GM12875 (cell line): ENCODE measurements around the gene NRF1.

Experiments
- H3K4me3 ChIP-seq: one replicate; pipeline ENCODE4 v1.5.1; 2011; ENCODE audit warnings: low read depth, low read length, control low read depth
- TF ChIP-seq, protein P1 (sequence below): IDR thresholded peaks from 2 replicates; pipeline ENCODE4 v1.5.1; 2011; ENCODE audit warnings: low read depth, mild to moderate bottlenecking, control low read depth, inconsistent platforms, low read length, moderate library complexity, borderline replicate concordance; ENCODE audit not compliant: insufficient read depth

The NRF1 gene

DNA sequence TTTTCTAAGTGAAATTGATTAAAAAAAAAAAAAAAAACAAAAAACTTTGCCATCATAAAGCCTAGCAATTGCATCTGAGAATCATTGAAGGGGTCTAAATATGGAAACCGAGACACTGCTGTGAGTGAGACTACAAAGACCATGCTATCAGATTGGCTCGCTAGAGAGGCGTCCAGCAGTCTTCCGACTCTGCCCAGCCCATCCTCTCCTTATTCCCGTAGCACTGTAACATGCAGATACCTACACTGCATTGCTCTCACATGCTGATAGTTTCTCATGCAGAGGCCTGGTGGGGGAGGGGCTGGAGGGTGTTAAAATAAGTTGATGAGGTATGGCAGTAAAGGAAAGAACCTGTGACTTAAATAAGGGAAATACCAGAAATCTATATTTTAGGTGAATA is 130.7 kb downstream of the NRF1 start:
- H3K4me3 ChIP-seq, result no peak overlapping the region

DNA sequence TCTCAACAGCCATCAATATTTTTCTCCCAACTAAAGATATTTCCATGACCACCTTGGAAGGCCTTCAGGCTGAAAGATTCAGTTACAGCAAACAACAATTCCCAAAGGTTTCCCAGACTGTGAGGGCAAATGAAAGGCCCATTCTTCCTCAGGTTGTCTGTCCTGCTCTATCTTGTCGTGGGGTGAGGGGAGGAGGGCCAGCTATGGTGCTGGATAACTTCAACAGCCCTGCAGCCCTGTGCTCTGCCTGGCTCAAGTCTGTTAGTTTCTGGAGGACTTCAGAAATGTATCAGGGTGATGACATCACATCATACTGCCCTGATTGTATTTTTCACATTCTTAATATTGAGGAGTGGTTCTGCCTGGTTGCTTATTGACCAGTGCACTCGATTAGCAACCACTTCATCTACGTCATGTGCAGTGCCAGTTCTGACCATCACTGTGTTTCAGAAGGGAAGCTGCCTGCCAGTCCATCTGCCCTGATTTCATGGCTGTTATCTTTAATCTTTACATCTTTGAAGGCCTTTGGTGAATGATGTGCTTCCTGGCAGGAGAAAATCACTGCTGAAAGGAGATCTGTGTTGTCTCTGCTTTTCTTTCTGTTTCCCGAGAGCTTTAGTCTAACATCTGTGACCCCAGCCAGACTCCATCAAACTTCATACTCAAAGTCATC is 135.5 kb downstream of the NRF1 start:
- TF ChIP-seq, protein P1, sequence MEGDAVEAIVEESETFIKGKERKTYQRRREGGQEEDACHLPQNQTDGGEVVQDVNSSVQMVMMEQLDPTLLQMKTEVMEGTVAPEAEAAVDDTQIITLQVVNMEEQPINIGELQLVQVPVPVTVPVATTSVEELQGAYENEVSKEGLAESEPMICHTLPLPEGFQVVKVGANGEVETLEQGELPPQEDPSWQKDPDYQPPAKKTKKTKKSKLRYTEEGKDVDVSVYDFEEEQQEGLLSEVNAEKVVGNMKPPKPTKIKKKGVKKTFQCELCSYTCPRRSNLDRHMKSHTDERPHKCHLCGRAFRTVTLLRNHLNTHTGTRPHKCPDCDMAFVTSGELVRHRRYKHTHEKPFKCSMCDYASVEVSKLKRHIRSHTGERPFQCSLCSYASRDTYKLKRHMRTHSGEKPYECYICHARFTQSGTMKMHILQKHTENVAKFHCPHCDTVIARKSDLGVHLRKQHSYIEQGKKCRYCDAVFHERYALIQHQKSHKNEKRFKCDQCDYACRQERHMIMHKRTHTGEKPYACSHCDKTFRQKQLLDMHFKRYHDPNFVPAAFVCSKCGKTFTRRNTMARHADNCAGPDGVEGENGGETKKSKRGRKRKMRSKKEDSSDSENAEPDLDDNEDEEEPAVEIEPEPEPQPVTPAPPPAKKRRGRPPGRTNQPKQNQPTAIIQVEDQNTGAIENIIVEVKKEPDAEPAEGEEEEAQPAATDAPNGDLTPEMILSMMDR, result no peak
- H3K4me3 ChIP-seq, result no peak overlapping the region

More for the DNA sequence above, 130.7 kb downstream of the NRF1 start:
- TF ChIP-seq, protein P1, result no peak

DNA sequence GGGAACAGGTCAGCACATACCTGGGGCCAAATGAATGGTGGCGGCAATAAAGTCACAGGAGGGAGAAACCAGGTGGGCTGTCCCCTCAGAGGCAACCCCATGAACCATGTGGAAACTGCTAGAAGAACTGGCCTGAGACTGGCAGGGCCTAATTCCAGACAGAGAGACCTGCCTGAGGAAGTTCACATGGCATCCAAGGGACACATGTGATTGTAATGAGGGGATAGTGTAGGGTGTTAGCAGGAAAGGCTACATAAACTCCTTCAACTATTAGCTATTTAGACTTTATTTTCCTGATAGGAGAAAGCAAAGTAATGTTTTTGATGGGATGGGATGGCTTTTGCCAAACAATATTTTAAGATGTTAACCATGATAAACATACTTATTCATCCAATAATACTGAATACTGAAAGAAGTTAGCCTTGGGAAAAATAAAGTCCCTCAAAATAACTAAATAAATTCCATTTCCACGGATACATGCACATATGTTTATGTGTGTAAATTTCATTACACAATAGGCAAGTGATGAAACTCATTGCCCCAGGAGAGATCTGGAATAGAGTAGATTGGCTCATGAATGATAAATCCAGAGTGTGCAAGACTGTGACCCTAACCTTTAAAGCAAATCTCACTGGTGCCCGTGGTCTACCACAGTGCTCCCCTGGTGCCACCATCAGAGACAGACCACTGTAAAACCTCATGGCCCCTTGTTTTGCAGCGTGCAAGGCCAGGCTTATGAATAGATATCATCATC is 137.0 kb downstream of the NRF1 start:
- no peak overlapping the region for H3K4me3 ChIP-seq
- TF ChIP-seq, protein P1, result no peak

DNA sequence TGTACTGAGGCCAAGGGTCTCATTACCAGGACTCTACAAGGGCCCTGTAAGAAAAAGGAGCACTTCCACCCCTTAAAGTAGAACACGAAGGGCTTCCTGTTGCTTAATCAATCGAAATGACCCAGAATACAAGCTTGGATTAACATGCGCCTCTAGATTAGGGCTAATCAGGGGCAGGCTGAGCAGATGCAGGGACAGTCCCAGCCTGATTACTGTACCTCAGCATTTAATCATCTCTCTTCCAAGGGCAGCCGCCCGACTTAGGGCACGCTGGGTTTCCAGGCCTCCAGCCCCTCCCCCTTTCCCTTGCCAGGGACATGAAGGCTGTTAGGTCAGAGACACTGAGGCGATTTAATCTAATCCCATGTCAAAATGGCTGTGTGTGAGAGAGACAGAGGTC is 138.6 kb downstream of the NRF1 start:
- H3K4me3 ChIP-seq, result no peak overlapping the region
- TF ChIP-seq, protein P1, result no peak

DNA sequence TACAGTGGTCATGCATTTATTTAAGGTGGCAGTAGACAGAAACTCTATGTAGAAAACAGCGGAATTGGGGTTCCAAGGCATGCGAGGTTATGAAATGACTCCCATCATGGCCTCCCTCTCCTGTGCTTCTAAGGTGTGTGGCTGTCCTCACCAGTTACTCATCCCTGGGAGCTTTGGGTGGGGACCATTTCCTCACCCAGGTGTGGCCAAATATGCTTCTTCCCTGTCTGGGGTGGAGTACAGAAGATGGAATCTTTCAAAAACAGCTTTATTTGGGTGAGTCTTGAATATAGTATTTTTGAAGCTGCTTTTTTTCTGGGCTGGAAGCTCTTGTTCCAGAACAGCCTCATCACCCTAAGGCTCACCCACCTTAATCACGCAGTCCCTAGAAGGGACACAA is 139.0 kb downstream of the NRF1 start:
- TF ChIP-seq, protein P1, result no peak
- no peak overlapping the region for H3K4me3 ChIP-seq

DNA sequence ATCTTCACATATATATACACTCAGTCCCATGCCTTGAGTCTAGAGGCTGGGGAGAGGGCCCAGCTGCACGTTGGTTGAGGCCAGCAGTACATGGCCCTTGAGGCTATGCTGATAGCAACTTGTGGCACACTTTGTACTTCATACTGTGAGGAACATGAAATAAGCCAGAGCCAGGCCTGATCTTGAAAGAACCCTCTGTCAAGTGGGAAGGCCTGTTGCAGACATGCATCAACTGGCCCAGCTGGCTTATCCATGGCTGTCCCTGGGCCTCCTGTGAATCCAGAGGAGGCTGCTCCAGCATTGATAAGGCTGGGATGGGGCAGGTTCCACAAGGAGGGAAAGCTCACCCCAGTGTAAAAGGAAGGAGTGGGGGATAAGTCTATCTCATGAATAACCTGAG is 140.4 kb downstream of the NRF1 start:
- TF ChIP-seq, protein P1, result no peak
- no peak overlapping the region for H3K4me3 ChIP-seq

DNA sequence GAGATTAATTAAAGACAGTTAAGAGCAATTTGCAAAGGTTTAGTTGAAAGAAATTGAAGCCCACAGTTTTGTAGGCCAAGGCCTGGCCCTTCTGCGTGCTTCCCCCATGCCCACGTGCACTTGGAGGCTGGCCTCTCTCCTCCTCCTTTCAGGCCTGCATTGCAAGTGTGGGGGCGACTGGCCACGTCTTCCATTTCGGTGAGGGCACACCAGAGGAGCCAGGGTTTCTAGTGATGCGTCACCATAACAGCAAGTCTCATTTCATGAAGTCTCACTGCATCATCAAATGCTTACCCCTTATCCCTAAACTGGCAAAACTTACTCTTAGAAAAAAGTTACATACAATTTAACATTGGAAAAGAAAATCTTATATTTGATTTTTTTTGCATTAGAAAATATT is 141.2 kb downstream of the NRF1 start:
- TF ChIP-seq, protein P1, result no peak
- no peak overlapping the region for H3K4me3 ChIP-seq
